Measurements from ENCODE around the gene ANAPC13. TPM values are rescaled to one million over a fixed set of nuclear protein-coding genes. Genes with fewer than 3 reads are reported as not detected.
A peak's percentile ranks its signal among the peaks of the same experiment; 100 is the strongest.

Gene ANAPC13
- 10 to 100 TPM; 33.5 to 34.3 TPM for total RNA-seq

GRCh38 chr3:134485718-134486576 is at the start of gene ANAPC13, which contains the start of gene CEP63:
Gene ANAPC13, minus strand, starts transcription at chr3:134485985. Its CDS starts 3,081 bp downstream, at chr3:134482904.
Gene CEP63, plus strand, starts transcription at chr3:134486057. Its CDS starts 9,264 bp downstream, at chr3:134495321.
- peaks cover 43% of the 10 kb centered on the region for H3K4me1 Mint-ChIP-seq
- peak; percentile 93 for DNase-seq

GRCh38 chr3:134535186-134535970 is 49.6 kb upstream of the ANAPC13 start:
- H3K27me3 Mint-ChIP-seq, result no peaks in the 10 kb centered on the region
- peaks cover 2% of the 10 kb centered on the region for H3K4me1 Mint-ChIP-seq
- H3K27ac Mint-ChIP-seq, result no peak overlapping the region
- no peaks in the 10 kb centered on the region for H3K9me3 Mint-ChIP-seq
- no peak overlapping the region for H3K4me3 Mint-ChIP-seq
- DNase-seq, result no peak
- H3K36me3 Mint-ChIP-seq, result peaks cover 7% of the 10 kb centered on the region

More at GRCh38 chr3:134485718-134486576, at the start of gene ANAPC13, which contains the start of gene CEP63:
- Mint-ChIP-seq H3K27ac (peak within 1 kb of the TSS; percentile 99), H3K9me3 (peaks cover 1% of the 10 kb centered on the region), H3K36me3 (peaks cover 38% of the 10 kb centered on the region), H3K4me3 (peak within 1 kb of the TSS; percentile 98), H3K27me3 (no peaks in the 10 kb centered on the region)

DNA sequence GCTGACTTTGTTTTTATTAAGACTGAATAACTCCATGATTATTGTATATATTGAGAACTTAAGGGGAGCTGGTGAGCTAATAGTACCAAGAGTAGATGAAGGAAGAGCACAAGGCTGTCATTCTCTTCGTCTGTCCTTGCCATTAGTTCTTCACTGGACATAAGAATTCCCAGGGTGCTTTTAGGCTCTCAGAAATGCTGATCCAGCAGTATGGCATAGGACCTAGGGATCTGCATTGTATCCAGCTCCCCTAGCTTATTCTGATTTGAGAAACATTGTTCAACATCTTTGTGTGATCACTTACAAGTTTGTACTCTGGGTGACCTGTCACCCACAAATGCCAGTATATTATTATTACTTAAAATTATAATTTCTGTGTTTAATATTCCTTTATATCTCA is 47.7 kb upstream of the ANAPC13 start:
- H3K4me3 Mint-ChIP-seq, result no peak overlapping the region
- H3K4me1 Mint-ChIP-seq, result peaks cover 2% of the 10 kb centered on the region
- H3K27ac Mint-ChIP-seq, result no peak overlapping the region

DNA sequence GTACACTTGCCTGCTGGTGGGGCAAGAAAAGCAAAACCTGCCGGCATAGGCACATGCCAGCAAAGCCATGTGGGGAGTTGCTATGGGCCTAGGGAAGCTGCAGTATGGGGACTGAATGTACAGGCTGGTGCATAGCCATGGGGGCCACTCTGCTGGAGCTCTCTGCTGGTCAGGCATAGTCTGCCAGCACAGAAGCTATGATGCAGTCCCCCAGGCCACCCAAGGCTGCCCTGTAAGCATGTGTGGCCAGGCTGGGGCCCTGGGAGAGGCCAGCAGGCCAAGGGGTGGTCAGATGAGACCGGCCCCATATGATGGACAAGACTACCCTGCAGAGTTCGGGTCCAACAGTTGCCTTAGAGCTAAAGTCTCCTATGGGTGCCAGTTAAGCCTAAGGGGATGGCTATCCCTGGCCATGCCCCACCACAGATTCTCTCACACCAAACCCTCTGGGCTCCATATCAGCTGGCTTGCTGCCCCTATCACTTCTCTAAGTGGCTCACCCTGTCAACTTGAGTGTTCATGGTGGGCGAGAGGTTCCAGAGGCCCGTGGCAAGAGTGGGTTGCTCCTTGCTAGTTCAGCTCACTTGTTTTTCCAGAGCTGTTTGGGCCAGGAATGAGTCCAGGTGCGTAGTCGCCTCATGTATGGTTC is 41.9 kb upstream of the ANAPC13 start:
- Mint-ChIP-seq H3K27ac (no peak overlapping the region), H3K9me3 (peaks cover 26% of the 10 kb centered on the region), H3K27me3 (no peaks in the 10 kb centered on the region), H3K36me3 (peaks cover 40% of the 10 kb centered on the region), H3K4me3 (no peak overlapping the region), H3K4me1 (no peaks in the 10 kb centered on the region)
- DNase-seq, result no peak

More for the DNA sequence above, 47.7 kb upstream of the ANAPC13 start:
- no peaks in the 10 kb centered on the region for H3K27me3 Mint-ChIP-seq
- no peak for DNase-seq
- peaks cover 7% of the 10 kb centered on the region for H3K36me3 Mint-ChIP-seq
- no peaks in the 10 kb centered on the region for H3K9me3 Mint-ChIP-seq

GRCh38 chr3:134527037-134527436 is 41.3 kb upstream of the ANAPC13 start:
- no peaks in the 10 kb centered on the region for H3K27me3 Mint-ChIP-seq
- no peak overlapping the region for H3K4me3 Mint-ChIP-seq
- H3K27ac Mint-ChIP-seq, result no peak overlapping the region
- peak; percentile 14 for DNase-seq
- H3K9me3 Mint-ChIP-seq, result peaks cover 31% of the 10 kb centered on the region
- H3K36me3 Mint-ChIP-seq, result peaks cover 45% of the 10 kb centered on the region
- H3K4me1 Mint-ChIP-seq, result no peaks in the 10 kb centered on the region

- no peak overlapping the region for H3K4me3 Mint-ChIP-seq
- H3K27ac Mint-ChIP-seq, result no peak overlapping the region
- peaks cover 35% of the 10 kb centered on the region for H3K9me3 Mint-ChIP-seq
- DNase-seq, result no peak
- no peaks in the 10 kb centered on the region for H3K27me3 Mint-ChIP-seq
- H3K4me1 Mint-ChIP-seq, result no peaks in the 10 kb centered on the region
- H3K36me3 Mint-ChIP-seq, result peaks cover 50% of the 10 kb centered on the region
These were observed 40.5 kb upstream of the ANAPC13 start for GRCh38 chr3:134526319-134526718.

- Mint-ChIP-seq H3K27ac (no peak overlapping the region), H3K4me1 (no peaks in the 10 kb centered on the region), H3K36me3 (peaks cover 54% of the 10 kb centered on the region), H3K4me3 (no peak overlapping the region), H3K27me3 (no peaks in the 10 kb centered on the region), H3K9me3 (peaks cover 39% of the 10 kb centered on the region)
- DNase-seq, result no peak
These were observed 39.5 kb upstream of the ANAPC13 start for GRCh38 chr3:134525293-134525692.

GRCh38 chr3:134522541-134522940 is 36.8 kb upstream of the ANAPC13 start:
- Mint-ChIP-seq H3K27ac (no peak overlapping the region), H3K4me1 (peaks cover 5% of the 10 kb centered on the region), H3K9me3 (peaks cover 42% of the 10 kb centered on the region), H3K36me3 (peaks cover 71% of the 10 kb centered on the region), H3K4me3 (no peak overlapping the region), H3K27me3 (no peaks in the 10 kb centered on the region)
- DNase-seq, result no peak

GRCh38 chr3:134517791-134518190 is 32.0 kb upstream of the ANAPC13 start:
- Mint-ChIP-seq H3K36me3 (peaks cover 61% of the 10 kb centered on the region), H3K27ac (no peak overlapping the region), H3K4me1 (peaks cover 11% of the 10 kb centered on the region), H3K4me3 (no peak overlapping the region), H3K9me3 (peaks cover 18% of the 10 kb centered on the region), H3K27me3 (no peaks in the 10 kb centered on the region)
- DNase-seq, result no peak

DNA sequence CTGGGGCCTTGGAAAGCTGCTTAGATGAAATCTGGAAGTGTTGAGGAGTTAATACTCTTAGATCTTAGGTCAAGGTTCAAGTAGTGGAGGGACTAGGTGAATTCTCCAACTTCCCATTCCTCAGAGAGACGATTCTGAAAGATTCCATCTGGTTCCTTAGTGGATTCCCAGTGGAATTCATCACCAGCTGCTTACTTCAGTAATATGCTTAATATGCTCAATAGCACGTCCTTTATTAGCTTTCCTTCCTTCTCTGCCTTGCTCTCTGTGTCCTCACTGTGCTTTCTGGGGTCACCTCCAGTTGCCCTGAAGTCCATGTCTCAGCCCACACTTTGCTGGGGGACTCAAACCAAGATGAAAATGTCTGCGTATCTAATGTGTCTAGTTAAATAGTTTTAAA is 31.1 kb upstream of the ANAPC13 start:
- Mint-ChIP-seq H3K4me1 (peaks cover 11% of the 10 kb centered on the region), H3K36me3 (peaks cover 57% of the 10 kb centered on the region), H3K4me3 (no peak overlapping the region), H3K9me3 (peaks cover 11% of the 10 kb centered on the region), H3K27me3 (no peaks in the 10 kb centered on the region), H3K27ac (no peak overlapping the region)
- DNase-seq, result no peak

GRCh38 chr3:134511500-134511899 is 25.7 kb upstream of the ANAPC13 start:
- Mint-ChIP-seq H3K27ac (no peak overlapping the region), H3K9me3 (peaks cover 5% of the 10 kb centered on the region), H3K27me3 (no peaks in the 10 kb centered on the region), H3K4me3 (no peak overlapping the region), H3K4me1 (peaks cover 11% of the 10 kb centered on the region), H3K36me3 (peaks cover 60% of the 10 kb centered on the region)
- DNase-seq, result no peak

DNA sequence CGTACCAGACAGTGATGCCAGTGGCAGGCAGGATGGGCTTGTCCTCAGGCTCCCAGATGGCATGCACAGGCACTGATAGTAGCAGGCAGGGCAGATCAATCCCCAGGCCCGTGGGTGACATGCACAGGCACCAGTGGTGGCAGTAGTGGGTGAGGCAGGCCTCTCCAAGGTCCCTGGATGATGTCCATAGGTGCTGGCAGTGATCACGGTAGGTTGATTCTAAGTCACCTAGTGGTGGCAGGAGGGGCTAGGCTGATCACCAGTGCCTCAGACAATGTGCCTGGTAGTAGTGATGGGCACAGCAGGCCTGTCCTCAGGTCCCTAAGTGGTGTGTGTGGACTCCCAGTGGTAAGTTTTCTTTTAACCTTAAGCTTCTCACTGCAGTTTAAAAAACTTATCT is 19.7 kb upstream of the ANAPC13 start:
- Mint-ChIP-seq H3K27ac (no peak overlapping the region), H3K9me3 (peaks cover 36% of the 10 kb centered on the region), H3K27me3 (no peaks in the 10 kb centered on the region), H3K36me3 (peaks cover 79% of the 10 kb centered on the region), H3K4me1 (peaks cover 17% of the 10 kb centered on the region), H3K4me3 (no peak overlapping the region)
- no peak for DNase-seq

- H3K27me3 Mint-ChIP-seq, result no peaks in the 10 kb centered on the region
- no peak overlapping the region for H3K27ac Mint-ChIP-seq
- peaks cover 81% of the 10 kb centered on the region for H3K36me3 Mint-ChIP-seq
- peaks cover 38% of the 10 kb centered on the region for H3K9me3 Mint-ChIP-seq
- peaks cover 19% of the 10 kb centered on the region for H3K4me1 Mint-ChIP-seq
- no peak overlapping the region for H3K4me3 Mint-ChIP-seq
- no peak for DNase-seq
These were observed 18.3 kb upstream of the ANAPC13 start for GRCh38 chr3:134504132-134504531.

DNA sequence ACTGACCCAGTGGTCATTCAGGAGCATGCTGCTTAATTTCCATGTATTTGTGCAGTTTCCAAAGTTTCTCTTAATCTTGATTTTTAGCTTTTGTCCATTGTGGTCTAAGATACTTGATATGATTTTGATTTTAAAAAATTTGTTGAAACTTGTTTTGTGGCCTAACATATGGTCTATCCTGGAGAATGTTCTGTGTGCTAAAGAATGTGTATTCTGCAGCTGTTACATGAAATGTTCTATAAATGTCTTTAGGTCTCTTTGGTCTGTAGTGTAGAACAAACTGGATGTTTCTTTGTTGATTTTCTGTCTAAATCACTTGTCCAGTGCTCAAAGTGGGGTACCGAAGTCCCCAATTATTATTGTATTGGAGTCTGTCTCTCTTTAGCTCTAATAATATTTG is 17.5 kb upstream of the ANAPC13 start:
- Mint-ChIP-seq H3K9me3 (peaks cover 43% of the 10 kb centered on the region), H3K4me3 (no peak overlapping the region), H3K36me3 (peaks cover 83% of the 10 kb centered on the region), H3K4me1 (peaks cover 22% of the 10 kb centered on the region), H3K27ac (no peak overlapping the region), H3K27me3 (no peaks in the 10 kb centered on the region)
- DNase-seq, result no peak
